ENCODE data around the gene NPAS3. TPM values are rescaled to one million over a fixed set of nuclear protein-coding genes. Genes with fewer than 3 reads are reported as not detected.
A peak's percentile ranks its signal among the peaks of the same experiment; 100 is the strongest.

NPAS3 gene
- polyA plus RNA-seq, 1 donor: 1.0 TPM

GRCh38 chr14:33792009-33792719 lies 853.5 kb downstream of the NPAS3 start:
- Histone ChIP-seq H3K36me3 (ENCODE audit: control insufficient read depth, insufficient read depth, low read length) (no peaks in the 10 kb centered on the region), H3K4me1 (ENCODE audit: control insufficient read depth, insufficient read depth, low read length) (no peaks in the 10 kb centered on the region), H3K4me3 (ENCODE audit: low read length) (no peak overlapping the region), H3K9me3 (ENCODE audit: control insufficient read depth, low read depth, low read length) (no peaks in the 10 kb centered on the region), H3K27ac (ENCODE audit: low read length) (no peak overlapping the region), H3K27me3 (ENCODE audit: control insufficient read depth, insufficient read depth, low read length) (peaks cover 34% of the 10 kb centered on the region)
- WGBS (ENCODE audit: insufficient coverage, low lambda C conversion rate): 50% methylated on average over 4 of the region's 8 CpGs
- DNase-seq: peak in 1 of 2 donors; percentile 3

- peaks cover 37% of the 10 kb centered on the region for H3K27me3 ChIP-seq (ENCODE audit: control insufficient read depth, insufficient read depth, low read length)
- no peak overlapping the region for H3K27ac ChIP-seq (ENCODE audit: low read length)
- no peaks in the 10 kb centered on the region for H3K9me3 ChIP-seq (ENCODE audit: control insufficient read depth, low read depth, low read length)
- H3K36me3 ChIP-seq (ENCODE audit: control insufficient read depth, insufficient read depth, low read length): no peaks in the 10 kb centered on the region
- H3K4me3 ChIP-seq (ENCODE audit: low read length): no peak overlapping the region
- whole genome bisulfite sequencing (ENCODE audit: insufficient coverage, low lambda C conversion rate): 38% methylated on average over 3 of the region's 16 CpGs
- no peaks in the 10 kb centered on the region for H3K4me1 ChIP-seq (ENCODE audit: control insufficient read depth, insufficient read depth, low read length)
- peak; percentile 59 to 69 for DNase-seq
Observed at GRCh38 chr14:33792720-33793368, 854.2 kb downstream of the NPAS3 start.

GRCh38 chr14:33793398-33794110 lies 854.9 kb downstream of the NPAS3 start:
- H3K27ac ChIP-seq (ENCODE audit: low read length): no peak overlapping the region
- no peak overlapping the region for H3K4me3 ChIP-seq (ENCODE audit: low read length)
- DNase-seq: no peak
- peaks cover 44% of the 10 kb centered on the region for H3K27me3 ChIP-seq (ENCODE audit: control insufficient read depth, insufficient read depth, low read length)
- H3K4me1 ChIP-seq (ENCODE audit: control insufficient read depth, insufficient read depth, low read length): no peaks in the 10 kb centered on the region
- WGBS (ENCODE audit: insufficient coverage, low lambda C conversion rate): 79% methylated on average over 2 of the region's 11 CpGs
- H3K36me3 ChIP-seq (ENCODE audit: control insufficient read depth, insufficient read depth, low read length): no peaks in the 10 kb centered on the region
- H3K9me3 ChIP-seq (ENCODE audit: control insufficient read depth, low read depth, low read length): no peaks in the 10 kb centered on the region

GRCh38 chr14:33794791-33795305 lies 856.2 kb downstream of the NPAS3 start:
- peaks cover 4% of the 10 kb centered on the region for H3K9me3 ChIP-seq (ENCODE audit: control insufficient read depth, low read depth, low read length)
- WGBS (ENCODE audit: insufficient coverage, low lambda C conversion rate): no CpG with 5 or more reads among the region's 1 CpG
- no peaks in the 10 kb centered on the region for H3K4me1 ChIP-seq (ENCODE audit: control insufficient read depth, insufficient read depth, low read length)
- DNase-seq: no peak
- H3K27ac ChIP-seq (ENCODE audit: low read length): no peak overlapping the region
- no peaks in the 10 kb centered on the region for H3K36me3 ChIP-seq (ENCODE audit: control insufficient read depth, insufficient read depth, low read length)
- peaks cover 53% of the 10 kb centered on the region for H3K27me3 ChIP-seq (ENCODE audit: control insufficient read depth, insufficient read depth, low read length)
- H3K4me3 ChIP-seq (ENCODE audit: low read length): no peak overlapping the region

- peaks cover 66% of the 10 kb centered on the region for H3K27me3 ChIP-seq (ENCODE audit: control insufficient read depth, insufficient read depth, low read length)
- H3K4me1 ChIP-seq (ENCODE audit: control insufficient read depth, insufficient read depth, low read length): no peaks in the 10 kb centered on the region
- DNase-seq: no peak
- WGBS (ENCODE audit: insufficient coverage, low lambda C conversion rate): 50% methylated on average over 1 of the region's 3 CpGs
- H3K27ac ChIP-seq (ENCODE audit: low read length): no peak overlapping the region
- peaks cover 12% of the 10 kb centered on the region for H3K9me3 ChIP-seq (ENCODE audit: control insufficient read depth, low read depth, low read length)
- H3K36me3 ChIP-seq (ENCODE audit: control insufficient read depth, insufficient read depth, low read length): no peaks in the 10 kb centered on the region
- no peak overlapping the region for H3K4me3 ChIP-seq (ENCODE audit: low read length)
Observed at GRCh38 chr14:33796356-33796755, 857.7 kb downstream of the NPAS3 start.

- DNase-seq: peak in 1 of 2 donors; percentile 11
- no peaks in the 10 kb centered on the region for H3K4me1 ChIP-seq (ENCODE audit: control insufficient read depth, insufficient read depth, low read length)
- no peaks in the 10 kb centered on the region for H3K36me3 ChIP-seq (ENCODE audit: control insufficient read depth, insufficient read depth, low read length)
- no CpG with 5 or more reads among the region's 100 CpGs for WGBS (ENCODE audit: insufficient coverage, low lambda C conversion rate)
- H3K4me3 ChIP-seq (ENCODE audit: low read length): no peak overlapping the region
- peaks cover 57% of the 10 kb centered on the region for H3K27me3 ChIP-seq (ENCODE audit: control insufficient read depth, insufficient read depth, low read length)
- peaks cover 12% of the 10 kb centered on the region for H3K9me3 ChIP-seq (ENCODE audit: control insufficient read depth, low read depth, low read length)
- no peak overlapping the region for H3K27ac ChIP-seq (ENCODE audit: low read length)
Observed at GRCh38 chr14:33799705-33800570, 861.3 kb downstream of the NPAS3 start.

- Histone ChIP-seq H3K4me3 (ENCODE audit: low read length) (no peak overlapping the region), H3K9me3 (ENCODE audit: control insufficient read depth, low read depth, low read length) (peaks cover 12% of the 10 kb centered on the region), H3K27ac (ENCODE audit: low read length) (no peak overlapping the region), H3K36me3 (ENCODE audit: control insufficient read depth, insufficient read depth, low read length) (no peaks in the 10 kb centered on the region), H3K27me3 (ENCODE audit: control insufficient read depth, insufficient read depth, low read length) (peaks cover 54% of the 10 kb centered on the region), H3K4me1 (ENCODE audit: control insufficient read depth, insufficient read depth, low read length) (no peaks in the 10 kb centered on the region)
- WGBS (ENCODE audit: insufficient coverage, low lambda C conversion rate): 67% methylated on average over 2 of the region's 45 CpGs
- DNase-seq: peak in 1 of 2 donors; percentile 5
Observed at GRCh38 chr14:33800735-33801163, 862.1 kb downstream of the NPAS3 start.

GRCh38 chr14:33802737-33803136 lies 864.1 kb downstream of the NPAS3 start:
- no peak overlapping the region for H3K27ac ChIP-seq (ENCODE audit: low read length)
- peaks cover 12% of the 10 kb centered on the region for H3K9me3 ChIP-seq (ENCODE audit: control insufficient read depth, low read depth, low read length)
- WGBS (ENCODE audit: insufficient coverage, low lambda C conversion rate): 100% methylated on average over 1 of the region's 2 CpGs
- H3K27me3 ChIP-seq (ENCODE audit: control insufficient read depth, insufficient read depth, low read length): peaks cover 44% of the 10 kb centered on the region
- H3K4me1 ChIP-seq (ENCODE audit: control insufficient read depth, insufficient read depth, low read length): no peaks in the 10 kb centered on the region
- DNase-seq: no peak
- no peak overlapping the region for H3K4me3 ChIP-seq (ENCODE audit: low read length)
- no peaks in the 10 kb centered on the region for H3K36me3 ChIP-seq (ENCODE audit: control insufficient read depth, insufficient read depth, low read length)

GRCh38 chr14:33805593-33805992 lies 866.9 kb downstream of the NPAS3 start:
- Histone ChIP-seq H3K4me3 (ENCODE audit: low read length) (no peak overlapping the region), H3K4me1 (ENCODE audit: control insufficient read depth, insufficient read depth, low read length) (no peaks in the 10 kb centered on the region), H3K27me3 (ENCODE audit: control insufficient read depth, insufficient read depth, low read length) (peaks cover 20% of the 10 kb centered on the region), H3K9me3 (ENCODE audit: control insufficient read depth, low read depth, low read length) (peaks cover 5% of the 10 kb centered on the region), H3K36me3 (ENCODE audit: control insufficient read depth, insufficient read depth, low read length) (no peaks in the 10 kb centered on the region), H3K27ac (ENCODE audit: low read length) (no peak overlapping the region)
- WGBS (ENCODE audit: insufficient coverage, low lambda C conversion rate): no CpG with 5 or more reads among the region's 2 CpGs
- no peak for DNase-seq
